OCI-LY1 (cell line): ENCODE data around the gene CPA5.

ENCODE experiments used
- H2AFZ ChIP-seq: fragments of 200-600 bp; sonication (generic), shearing (Covaris generic); 2 replicates; pipeline ENCODE4 v1.6.0; 2014; ENCODE audit warnings: antibody characterized with exemption, mild to moderate bottlenecking, low read length
- H3F3A ChIP-seq: fragments of 200-600 bp; sonication (generic), shearing (Covaris generic); 2 replicates; pipeline ENCODE4 v1.6.0; 2014; ENCODE audit warnings: mild to moderate bottlenecking, antibody characterized with exemption, low read length, moderate library complexity; ENCODE audit not compliant: insufficient read depth
- H3K27ac ChIP-seq: fragments of 200-600 bp; sonication (generic); 2 replicates; pipeline ENCODE4 v1.5.1; 2014; ENCODE audit warnings: low read length, mixed run types, mild to moderate bottlenecking, low read depth; ENCODE audit not compliant: poor library complexity, severe bottlenecking
- H3K27me3 ChIP-seq: fragments of 200-600 bp; sonication (generic); 2 replicates; pipeline ENCODE4 v1.6.0; 2014; ENCODE audit warnings: antibody characterized with exemption, mild to moderate bottlenecking, low read length, moderate library complexity; ENCODE audit not compliant: insufficient read depth
- H3K36me3 ChIP-seq: fragments of 200-600 bp; sonication (generic); 2 replicates; pipeline ENCODE4 v1.6.1; 2014; ENCODE audit warnings: mild to moderate bottlenecking, antibody characterized with exemption, low read length, moderate library complexity, mixed read lengths; ENCODE audit not compliant: insufficient read depth
- H3K4me1 ChIP-seq: fragments of 200-600 bp; sonication (generic); 2 replicates; pipeline ENCODE4 v1.5.1; 2014; ENCODE audit warnings: mild to moderate bottlenecking, low read length, moderate library complexity; ENCODE audit not compliant: insufficient read depth, severe bottlenecking
- H3K4me2 ChIP-seq: fragments of 200-600 bp; sonication (generic), shearing (Covaris generic); 2 replicates; pipeline ENCODE4 v1.6.1; 2014; ENCODE audit warnings: low read length
- H3K4me3 ChIP-seq: fragments of 200-600 bp; sonication (generic); 2 replicates; pipeline ENCODE4 v1.5.1; 2014; ENCODE audit warnings: low read length, low read depth, mild to moderate bottlenecking, mixed read lengths; ENCODE audit not compliant: poor library complexity, severe bottlenecking
- H3K79me2 ChIP-seq: fragments of 200-600 bp; shearing (Covaris generic); 2 replicates; pipeline ENCODE4 v1.6.1; 2016; ENCODE audit warnings: mixed run types, low read length, mixed read lengths; ENCODE audit not compliant: insufficient read depth
- H3K9ac ChIP-seq: fragments of 200-600 bp; sonication (generic), shearing (Covaris generic); 2 replicates; pipeline ENCODE4 v1.6.1; 2014; ENCODE audit warnings: mild to moderate bottlenecking, low read length, mixed read lengths
- H3K9me2 ChIP-seq: fragments of 200-600 bp; sonication (generic), shearing (Covaris generic); 2 replicates; pipeline ENCODE4 v1.6.1; 2014; ENCODE audit warnings: low read depth, mild to moderate bottlenecking, low read length, mixed read lengths
- H3K9me3 ChIP-seq: fragments of 200-600 bp; shearing (Covaris generic); 2 replicates; pipeline ENCODE4 v1.6.1; 2014; ENCODE audit warnings: low read length, mixed read lengths
- H4K20me1 ChIP-seq: fragments of 200-600 bp; sonication (generic), shearing (Covaris generic); 2 replicates; pipeline ENCODE4 v1.6.0; 2016; ENCODE audit warnings: mild to moderate bottlenecking, low read length; ENCODE audit not compliant: insufficient read depth
- CTCF ChIP-seq: fragments of 200-600 bp; sonication (generic), shearing (Covaris generic); IDR thresholded peaks from 2 replicates; pipeline ENCODE4 v1.5.1; 2017; ENCODE audit warnings: mild to moderate bottlenecking, antibody characterized with exemption, low read length, moderate library complexity, mixed read lengths
- EZH2 ChIP-seq: fragments of 200-600 bp; sonication (generic), shearing (Covaris generic); IDR thresholded peaks from 2 replicates; pipeline ENCODE4 v1.8.0; 2017; ENCODE audit warnings: borderline replicate concordance, mixed run types, mild to moderate bottlenecking, antibody characterized with exemption, low read length, moderate library complexity, mixed read lengths

CPA5 gene

GRCh38 chr7:130302649-130303048 lies 42.0 kb upstream of the CPA5 start:
- Histone ChIP-seq H3K4me2 (no peak overlapping the region), H3K4me3 (no peak overlapping the region), H3K36me3 (no peaks in the 10 kb centered on the region), H3K27ac (no peak overlapping the region), H3K9me3 (no peaks in the 10 kb centered on the region), H3K27me3 (peaks cover 16% of the 10 kb centered on the region), H2AFZ (no peak overlapping the region), H3K9ac (no peak overlapping the region), H4K20me1 (no peaks in the 10 kb centered on the region), H3K79me2 (no peaks in the 10 kb centered on the region), H3K9me2 (no peaks in the 10 kb centered on the region), H3F3A (no peaks in the 10 kb centered on the region), H3K4me1 (no peaks in the 10 kb centered on the region)
- no peak for TF ChIP-seq EZH2

- no peak overlapping the region for H3K4me2 ChIP-seq
- H3K9me2 ChIP-seq: no peaks in the 10 kb centered on the region
These were observed 41.5 kb upstream of the CPA5 start for GRCh38 chr7:130303127-130303526.

GRCh38 chr7:130303551-130303950 lies 41.1 kb upstream of the CPA5 start:
- no peak for TF ChIP-seq CTCF
- TF ChIP-seq EZH2: no peak
- Histone ChIP-seq H3K36me3 (no peaks in the 10 kb centered on the region), H3K27me3 (peaks cover 16% of the 10 kb centered on the region), H3K9me3 (no peaks in the 10 kb centered on the region), H2AFZ (no peak overlapping the region), H3K9me2 (no peaks in the 10 kb centered on the region), H4K20me1 (no peaks in the 10 kb centered on the region), H3K9ac (no peak overlapping the region), H3K4me3 (no peak overlapping the region), H3K4me1 (no peaks in the 10 kb centered on the region), H3F3A (no peaks in the 10 kb centered on the region), H3K4me2 (no peak overlapping the region), H3K79me2 (no peaks in the 10 kb centered on the region), H3K27ac (no peak overlapping the region)

More at GRCh38 chr7:130303127-130303526, 41.5 kb upstream of the CPA5 start:
- Histone ChIP-seq H3K27ac (no peak overlapping the region), H3K9me3 (no peaks in the 10 kb centered on the region), H3K36me3 (no peaks in the 10 kb centered on the region), H3K79me2 (no peaks in the 10 kb centered on the region), H3F3A (no peaks in the 10 kb centered on the region), H2AFZ (no peak overlapping the region), H4K20me1 (no peaks in the 10 kb centered on the region), H3K4me1 (no peaks in the 10 kb centered on the region), H3K27me3 (peaks cover 16% of the 10 kb centered on the region), H3K4me3 (no peak overlapping the region), H3K9ac (no peak overlapping the region)
- TF ChIP-seq CTCF (no peak), EZH2 (no peak)

GRCh38 chr7:130303982-130304381 lies 40.6 kb upstream of the CPA5 start:
- H3K27ac ChIP-seq: no peak overlapping the region
- no peaks in the 10 kb centered on the region for H3K79me2 ChIP-seq
- H3K36me3 ChIP-seq: no peaks in the 10 kb centered on the region
- peaks cover 16% of the 10 kb centered on the region for H3K27me3 ChIP-seq
- H2AFZ ChIP-seq: no peak overlapping the region
- no peaks in the 10 kb centered on the region for H3K9me2 ChIP-seq
- no peak overlapping the region for H3K4me3 ChIP-seq
- no peaks in the 10 kb centered on the region for H3K9me3 ChIP-seq
- TF ChIP-seq EZH2 (no peak), CTCF (no peak)
- H3K4me2 ChIP-seq: no peak overlapping the region
- H3K9ac ChIP-seq: no peak overlapping the region
- no peaks in the 10 kb centered on the region for H3K4me1 ChIP-seq
- H4K20me1 ChIP-seq: no peaks in the 10 kb centered on the region
- H3F3A ChIP-seq: no peaks in the 10 kb centered on the region
